ENCODE results near the gene FMNL2.
"Not testable (repeated sequence)": the region's sequence is repeated elsewhere in the genome, so short reads cannot be mapped to it uniquely, and the experiment has no call there.

Gene FMNL2

DNA sequence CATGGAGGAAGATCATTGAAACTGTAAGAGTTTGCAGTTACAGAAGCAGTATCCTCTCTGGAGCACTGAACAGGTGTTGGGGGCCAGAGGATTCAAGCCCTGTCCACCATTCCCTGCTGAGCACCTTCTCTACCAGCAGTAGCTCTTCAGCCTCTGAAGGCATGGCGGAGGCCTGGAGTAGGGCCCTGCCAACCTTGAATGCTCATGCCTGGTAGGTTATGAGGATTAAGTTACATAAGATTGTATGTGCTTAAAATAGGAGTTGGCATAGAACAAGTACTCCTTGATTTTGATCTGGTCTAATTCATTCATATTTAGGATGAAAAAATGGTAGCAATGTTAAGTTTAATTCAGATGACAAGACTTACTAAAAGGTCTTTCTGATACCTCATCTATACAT lies 40.2 kb downstream of the FMNL2 start:
- no peak for DNase-seq (ENCODE audit: low read depth)

DNA sequence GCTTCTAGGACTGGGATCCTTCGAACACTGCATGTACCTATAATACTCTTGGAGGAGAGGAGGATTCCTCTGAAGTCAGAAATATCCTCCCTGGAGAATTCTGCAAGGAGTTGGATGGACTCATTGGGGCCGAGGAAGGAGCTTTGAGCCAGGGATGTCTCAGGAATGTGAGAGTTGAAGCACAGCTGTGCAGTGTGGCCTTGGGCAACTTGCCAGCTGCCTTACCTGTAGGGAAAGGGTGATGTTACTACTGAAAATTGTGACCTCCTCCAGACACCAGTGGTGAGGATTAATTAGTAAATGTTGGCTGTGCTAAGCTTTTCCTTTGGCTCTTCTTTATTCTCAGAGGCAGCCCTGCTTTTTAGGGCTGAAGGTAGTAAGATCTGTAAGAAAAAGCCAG lies 41.4 kb downstream of the FMNL2 start:
- no peak for DNase-seq (ENCODE audit: low read depth)

DNA sequence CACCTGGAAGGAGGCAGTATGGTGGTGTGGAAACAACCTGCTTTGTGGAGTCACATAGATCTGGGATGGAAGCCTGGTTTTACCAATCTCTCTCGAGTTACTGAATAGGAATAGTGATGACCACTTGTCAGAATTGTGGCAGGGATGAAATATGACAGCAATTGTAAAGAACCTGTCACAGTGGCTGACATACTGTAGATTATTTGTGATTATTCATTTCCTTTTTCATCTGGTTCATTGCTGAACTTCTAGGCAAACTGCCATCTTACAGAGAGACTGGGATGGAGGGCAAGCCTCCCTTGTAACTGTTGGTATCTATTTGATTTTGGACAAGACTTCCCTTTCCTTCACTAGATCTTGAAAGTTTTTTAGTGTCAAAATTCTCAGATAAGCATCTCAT lies 42.0 kb downstream of the FMNL2 start:
- no peak for DNase-seq (ENCODE audit: low read depth)

DNA sequence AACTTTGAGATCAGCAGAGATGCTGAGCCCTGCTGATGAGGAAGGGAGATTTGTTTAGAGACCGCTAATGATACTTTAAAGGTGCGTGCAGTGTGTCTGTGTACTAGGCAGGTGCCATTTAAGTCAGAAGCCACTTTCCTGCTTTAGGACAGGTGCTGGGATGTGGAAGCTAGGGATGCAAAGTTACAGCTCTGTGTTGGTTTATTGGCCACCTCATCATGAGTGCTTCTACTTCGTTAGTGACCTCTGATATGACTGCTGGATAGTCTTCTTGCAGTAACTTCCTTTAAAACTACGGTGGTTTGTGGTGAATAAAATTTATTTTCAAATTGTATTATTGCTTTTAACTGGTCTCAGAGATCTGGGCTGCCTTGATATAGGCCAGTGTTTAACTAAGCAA lies 44.1 kb downstream of the FMNL2 start:
- DNase-seq (ENCODE audit: low read depth), result no peak

DNA sequence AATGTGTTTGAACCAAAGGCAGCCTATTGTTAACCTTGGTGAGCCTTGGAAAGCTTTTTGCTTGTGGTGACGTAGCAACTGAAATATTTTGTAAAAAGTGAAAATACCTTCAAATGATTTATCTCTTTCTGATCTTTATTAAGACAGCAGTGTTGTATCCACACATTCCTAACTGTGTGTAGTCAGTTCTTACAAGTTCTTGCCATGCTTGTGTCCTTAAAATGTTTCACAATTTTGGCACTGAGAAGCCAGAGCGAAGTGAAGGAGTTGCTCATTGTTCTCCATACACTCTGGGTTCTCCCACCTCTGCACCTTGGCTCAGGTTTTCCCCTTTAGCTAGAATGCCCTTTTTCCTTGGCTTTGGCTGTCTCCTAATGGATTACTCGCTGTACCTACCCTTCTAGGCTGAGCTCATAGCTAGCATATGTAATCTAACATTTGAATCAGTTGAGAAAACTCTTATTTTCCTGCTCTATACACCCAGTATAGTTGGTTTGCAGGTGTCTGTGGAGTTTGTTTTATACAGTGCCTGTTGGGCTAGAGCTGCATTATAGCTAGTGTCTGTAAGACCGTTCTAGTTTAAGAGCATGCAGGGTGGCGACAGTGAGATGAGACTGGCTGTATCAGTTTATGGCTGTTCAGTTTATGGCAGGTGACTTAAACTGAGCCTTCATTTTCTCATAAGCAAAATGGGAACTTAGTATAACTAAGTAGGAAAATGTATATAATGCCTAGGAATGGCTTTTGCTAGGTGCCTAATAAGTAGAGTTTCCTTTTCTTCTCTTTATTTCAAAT lies 45.5 kb downstream of the FMNL2 start:
- no peak for DNase-seq (ENCODE audit: low read depth)

DNA sequence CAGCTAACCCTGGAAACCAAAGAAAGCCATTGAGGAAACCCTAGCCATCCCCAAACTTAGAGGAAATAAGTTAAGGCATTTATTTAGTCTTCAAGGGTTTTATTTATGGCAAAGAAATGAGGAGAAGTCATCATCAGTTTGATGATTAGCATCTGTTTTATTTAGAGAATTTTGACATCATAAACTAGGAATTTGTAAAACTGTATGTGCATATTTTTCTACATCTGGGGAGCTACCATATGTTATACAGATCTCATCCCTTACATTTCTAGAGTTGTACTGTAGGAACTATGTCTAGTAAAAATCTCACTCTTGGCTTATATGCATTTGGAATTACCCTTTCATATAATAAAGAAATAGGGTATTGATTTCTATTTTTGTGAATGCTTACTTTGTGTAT lies 48.7 kb downstream of the FMNL2 start:
- DNase-seq (ENCODE audit: low read depth), result no peak

DNA sequence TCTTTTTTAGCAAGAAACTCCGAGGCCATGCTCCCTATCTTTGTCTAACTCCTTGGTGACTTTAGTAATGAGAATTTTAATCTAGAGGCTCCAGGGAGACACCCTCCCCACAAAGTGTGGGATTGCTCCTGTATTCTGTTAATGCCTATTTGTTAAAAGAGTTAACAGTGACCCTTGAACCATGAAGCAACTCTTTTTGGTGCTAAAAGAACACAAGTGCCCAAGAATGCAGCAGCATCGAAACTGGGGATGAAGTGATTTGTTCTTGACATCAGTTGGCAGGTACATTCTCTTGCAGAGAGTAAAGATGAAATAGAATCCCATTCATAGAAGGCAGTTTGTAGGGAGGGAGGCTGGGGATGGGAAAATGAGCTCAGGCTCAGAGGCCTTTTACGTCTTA lies 50.0 kb downstream of the FMNL2 start:
- DNase-seq (ENCODE audit: low read depth), result no peak

DNA sequence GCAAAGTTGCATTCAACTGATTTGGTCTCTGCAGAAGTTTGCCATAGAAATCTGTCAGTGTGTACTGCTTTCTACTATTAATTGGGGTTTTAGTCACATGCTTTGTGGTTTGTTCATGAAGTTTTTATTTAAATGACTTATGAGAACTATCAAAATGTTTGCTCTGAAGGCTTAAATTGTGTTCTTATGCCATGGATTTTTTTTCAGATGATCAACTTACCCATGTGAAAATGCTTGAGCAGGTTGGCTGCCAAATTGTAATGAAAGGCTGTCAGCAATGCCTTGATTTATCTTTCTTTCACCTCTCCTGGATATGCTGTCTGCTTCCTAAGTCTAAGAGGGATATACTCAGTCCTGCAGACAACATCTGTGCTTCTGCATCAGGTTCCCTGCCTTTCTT lies 50.7 kb downstream of the FMNL2 start:
- DNase-seq (ENCODE audit: low read depth), result no peak

DNA sequence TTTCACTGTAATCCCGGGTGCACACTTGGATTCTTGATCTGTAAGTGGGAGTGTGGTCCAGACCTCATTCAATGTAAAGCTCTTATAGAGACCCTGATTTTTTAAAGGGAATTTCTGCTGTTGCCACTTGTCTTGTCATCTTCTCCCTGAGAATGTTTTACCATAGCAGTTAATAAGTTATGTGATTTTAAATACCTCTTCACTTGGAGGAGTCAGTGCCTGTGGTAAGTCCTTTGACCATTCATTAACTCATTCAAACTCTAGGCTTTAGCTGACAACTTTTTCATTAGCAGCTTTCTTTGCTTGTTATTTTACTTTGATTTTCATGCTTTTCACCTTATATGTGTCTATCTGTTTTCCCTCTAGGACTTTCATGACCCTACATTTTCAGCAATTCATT lies 51.3 kb downstream of the FMNL2 start:
- DNase-seq (ENCODE audit: low read depth), result no peak

DNA sequence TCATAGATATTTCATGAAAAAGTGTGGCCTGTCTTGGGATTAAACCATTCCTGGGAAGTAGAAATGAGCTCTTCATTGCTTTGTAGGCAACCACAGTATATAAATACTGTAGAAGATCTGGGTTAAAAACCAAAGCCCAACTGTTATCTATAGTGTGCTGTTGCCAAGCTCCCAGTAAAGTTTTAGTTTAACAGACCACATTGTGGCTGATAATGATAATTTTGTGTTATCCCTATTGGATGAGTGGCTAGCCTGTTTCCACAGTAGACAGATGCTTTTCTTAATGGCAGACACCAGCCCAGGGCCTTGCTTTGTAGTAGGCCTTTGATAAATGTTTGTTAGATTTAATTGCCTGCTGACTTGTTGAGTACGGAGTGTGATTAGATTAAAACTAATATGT lies 52.1 kb downstream of the FMNL2 start:
- DNase-seq (ENCODE audit: low read depth), result no peak

DNA sequence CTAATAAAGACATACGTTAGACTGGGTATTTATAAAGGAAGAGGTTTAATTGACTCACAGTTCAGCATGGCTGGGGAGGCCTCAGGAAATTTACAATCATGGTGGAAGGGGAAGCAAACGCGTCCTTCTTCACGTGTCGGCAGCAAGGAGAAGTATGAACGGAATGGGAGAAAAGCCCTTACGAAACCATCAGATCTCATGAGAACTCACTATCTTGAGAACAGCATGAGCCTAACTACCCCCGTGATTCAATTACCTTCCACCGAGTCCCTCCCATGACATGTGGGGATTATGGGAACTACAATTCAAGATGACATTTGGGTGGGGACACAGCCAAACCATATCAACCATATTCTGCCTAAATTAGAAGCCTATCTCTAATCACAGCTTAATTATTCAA lies 53.3 kb downstream of the FMNL2 start:
- not testable (repeated sequence) for DNase-seq (ENCODE audit: low read depth)

DNA sequence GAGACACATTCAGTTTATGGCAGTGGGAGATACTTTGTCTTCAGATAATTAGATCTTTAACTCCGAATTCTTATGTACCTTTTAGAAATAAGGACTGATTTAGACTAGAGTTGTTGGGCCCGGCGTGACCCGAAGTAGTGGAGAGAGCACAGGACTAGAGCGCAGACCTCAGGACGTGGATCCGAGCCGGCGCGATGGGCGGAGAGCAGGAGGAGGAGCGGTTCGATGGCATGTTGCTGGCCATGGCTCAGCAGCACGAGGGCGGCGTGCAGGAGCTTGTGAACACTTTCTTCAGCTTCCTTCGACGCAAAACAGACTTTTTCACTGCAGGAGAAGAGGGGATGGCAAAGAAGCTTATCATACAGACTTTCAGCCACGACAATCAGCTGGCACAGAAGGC lies 54.5 kb downstream of the FMNL2 start:
- no peak for DNase-seq (ENCODE audit: low read depth)

DNA sequence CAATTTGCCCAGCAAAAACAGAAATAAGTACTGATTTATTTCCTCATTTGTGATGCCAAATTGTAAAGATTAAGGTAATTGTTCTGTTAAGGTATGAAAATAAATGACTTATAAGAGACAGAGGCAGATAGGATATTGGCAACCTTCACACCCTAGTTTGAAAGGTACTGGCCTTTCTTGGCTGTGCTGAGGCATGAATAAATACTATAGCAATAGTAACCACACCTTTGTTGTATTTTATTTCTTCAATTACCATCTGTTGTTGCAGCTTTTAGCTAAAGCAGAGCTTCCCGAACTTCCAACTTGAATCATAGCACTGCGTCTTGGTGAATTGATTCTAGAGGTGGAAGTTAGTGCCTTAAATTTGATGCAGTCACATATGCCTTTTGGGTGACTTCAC lies 55.9 kb downstream of the FMNL2 start:
- DNase-seq (ENCODE audit: low read depth), result no peak

DNA sequence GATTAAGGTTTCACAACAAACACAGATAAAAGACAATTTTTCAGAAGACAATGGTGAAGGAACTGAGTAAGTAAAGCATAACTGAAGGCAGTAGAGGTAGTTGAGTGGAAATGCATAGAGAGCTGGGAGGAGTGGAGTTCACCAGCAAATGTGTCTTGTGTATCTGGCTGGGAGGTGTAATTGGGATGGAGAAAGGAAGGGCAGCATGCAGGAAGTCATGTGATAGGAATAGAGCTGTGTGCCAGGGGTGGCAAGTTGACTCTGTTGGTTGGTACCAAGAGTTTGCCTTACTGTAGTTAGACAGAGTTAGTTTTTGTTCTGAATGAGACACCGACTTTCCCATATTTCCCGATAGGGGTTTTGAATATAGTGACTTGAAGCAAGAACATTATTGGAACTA lies 56.3 kb downstream of the FMNL2 start:
- no peak for DNase-seq (ENCODE audit: low read depth)

DNA sequence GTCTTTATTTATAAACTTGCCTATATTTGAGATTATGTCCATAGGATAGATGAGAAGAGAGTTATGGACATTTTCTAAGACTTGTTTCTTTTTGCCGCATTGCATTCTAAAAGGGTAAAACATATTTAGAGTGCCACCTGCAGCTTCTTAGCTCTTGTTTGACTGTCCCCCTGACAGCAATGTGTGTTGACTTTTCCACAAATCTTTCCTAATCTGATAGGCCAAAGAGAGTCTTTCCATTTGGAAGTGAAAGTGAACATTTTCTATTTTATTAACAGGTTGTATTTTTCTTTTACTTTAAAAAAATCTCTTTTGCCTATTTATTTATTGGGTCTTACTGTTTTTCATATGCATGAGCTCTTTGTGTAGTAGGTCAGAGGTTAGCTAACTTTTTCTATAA lies 58.4 kb downstream of the FMNL2 start:
- DNase-seq (ENCODE audit: low read depth), result no peak

DNA sequence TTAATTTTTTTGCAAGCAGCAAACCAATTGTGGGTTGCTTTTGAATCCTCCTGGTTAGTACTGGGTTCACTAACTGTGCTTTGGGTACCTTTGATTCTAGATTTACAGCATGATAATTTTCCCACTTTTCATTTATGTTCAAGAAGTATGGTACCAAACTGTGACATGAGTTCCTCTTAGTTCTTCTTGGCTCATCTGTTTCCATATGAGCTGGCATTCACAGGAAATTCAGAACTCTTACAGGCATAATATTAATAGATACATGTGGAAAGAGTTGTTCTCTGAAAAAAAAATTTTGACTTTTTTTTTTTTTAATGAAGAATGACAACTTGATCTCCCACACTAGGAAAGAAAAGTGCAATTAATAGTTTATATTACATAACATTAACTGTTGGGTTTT lies 59.4 kb downstream of the FMNL2 start:
- DNase-seq (ENCODE audit: low read depth), result no peak

DNA sequence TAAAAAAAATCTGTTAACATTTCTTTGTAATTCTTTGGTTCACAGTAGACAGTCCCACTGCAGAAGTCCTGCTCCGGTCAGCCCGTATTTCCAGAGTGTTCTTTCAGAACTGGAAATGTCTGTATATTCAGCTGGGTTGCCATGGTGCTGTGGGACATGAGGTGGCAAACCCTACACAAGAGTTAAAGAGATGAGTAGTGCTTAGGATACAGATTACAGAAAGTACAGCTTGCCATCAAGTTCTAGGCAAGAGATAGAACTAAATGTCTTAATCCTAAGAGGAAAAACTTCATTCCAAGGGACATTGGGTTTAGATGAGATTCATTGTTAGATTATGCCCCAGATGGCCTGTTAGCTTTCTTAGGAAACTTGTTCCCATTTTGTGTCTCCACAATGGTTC lies 60.1 kb downstream of the FMNL2 start:
- no peak for DNase-seq (ENCODE audit: low read depth)

DNA sequence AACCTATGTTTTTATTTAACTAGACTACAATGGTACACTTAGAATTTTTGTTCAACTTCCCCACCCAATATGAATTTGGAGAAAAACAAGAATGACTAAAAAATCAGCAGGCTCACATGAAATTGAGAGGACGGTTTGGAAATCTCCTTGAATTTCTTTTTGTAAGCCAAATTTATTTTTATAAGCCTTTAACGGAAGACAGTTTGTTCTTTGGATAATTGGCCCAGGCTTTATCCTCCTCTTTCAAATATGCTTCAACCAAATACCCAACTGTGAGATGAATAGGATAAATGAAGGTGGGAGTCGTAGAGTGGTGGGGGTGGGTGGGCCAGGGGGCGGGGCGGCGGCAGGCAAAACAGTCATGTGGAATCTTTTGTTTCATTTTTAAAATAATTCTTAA lies 60.6 kb downstream of the FMNL2 start:
- DNase-seq (ENCODE audit: low read depth), result no peak

DNA sequence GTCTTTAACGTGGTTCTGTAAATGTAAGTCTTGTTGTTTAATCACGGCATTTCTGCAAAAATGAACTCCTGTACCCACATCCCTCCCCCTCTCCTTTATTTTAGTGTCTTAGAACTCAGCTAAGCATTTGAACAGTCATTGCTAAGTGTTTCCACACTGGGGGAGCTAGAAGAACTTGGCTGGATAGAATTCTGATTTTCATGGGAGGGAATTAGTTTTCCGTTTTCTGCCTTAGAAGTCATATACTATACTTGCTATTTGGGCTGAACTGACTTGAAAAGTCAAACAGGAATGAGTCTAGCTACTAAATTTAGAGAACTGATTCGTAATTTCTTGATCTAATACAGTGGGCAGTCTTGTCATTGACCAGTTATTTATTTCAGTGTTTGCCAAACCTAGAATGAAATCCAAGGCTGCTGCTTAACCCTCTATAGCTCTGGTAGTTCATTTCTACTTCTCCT lies 61.1 kb downstream of the FMNL2 start:
- no peak for DNase-seq (ENCODE audit: low read depth)

DNA sequence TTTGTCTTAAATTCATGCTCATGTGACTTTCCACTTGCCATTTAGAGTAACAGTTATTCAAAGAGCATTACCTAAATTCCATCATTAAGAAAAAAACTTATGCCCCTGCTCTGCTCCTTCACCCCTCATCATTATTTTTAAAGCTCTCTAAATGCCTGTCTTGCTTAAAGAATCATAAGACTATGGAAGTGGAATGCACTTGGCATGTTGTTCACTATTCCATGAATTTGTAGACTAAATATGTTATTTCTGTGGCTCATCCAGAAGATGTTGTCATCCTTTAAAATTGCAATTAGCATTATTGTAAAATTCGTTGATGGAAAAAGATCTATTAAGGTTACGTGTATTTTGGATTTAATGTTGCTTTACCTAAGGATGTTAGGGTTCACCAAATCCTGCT lies 61.8 kb downstream of the FMNL2 start:
- no peak for DNase-seq (ENCODE audit: low read depth)

DNA sequence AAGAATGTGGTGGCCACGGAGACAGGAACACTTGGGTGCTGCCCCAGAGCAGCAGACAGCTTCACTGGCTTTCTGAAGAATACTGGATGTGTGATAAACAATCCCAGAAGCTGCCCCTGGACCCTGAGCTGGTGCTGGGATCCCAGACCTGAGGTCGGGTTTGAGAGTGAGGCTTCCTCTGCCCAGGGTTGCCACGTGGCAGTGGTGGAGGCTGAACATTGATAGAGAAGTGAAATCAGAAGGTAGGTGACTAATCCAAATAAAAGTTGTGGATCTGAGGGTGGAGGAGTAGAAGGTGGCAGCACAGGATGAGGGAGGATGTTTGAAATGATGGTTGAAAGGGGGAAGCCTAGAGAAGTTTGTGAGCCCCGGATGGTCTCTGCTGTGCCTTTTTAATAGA lies 64.0 kb downstream of the FMNL2 start:
- no peak for DNase-seq (ENCODE audit: low read depth)

DNA sequence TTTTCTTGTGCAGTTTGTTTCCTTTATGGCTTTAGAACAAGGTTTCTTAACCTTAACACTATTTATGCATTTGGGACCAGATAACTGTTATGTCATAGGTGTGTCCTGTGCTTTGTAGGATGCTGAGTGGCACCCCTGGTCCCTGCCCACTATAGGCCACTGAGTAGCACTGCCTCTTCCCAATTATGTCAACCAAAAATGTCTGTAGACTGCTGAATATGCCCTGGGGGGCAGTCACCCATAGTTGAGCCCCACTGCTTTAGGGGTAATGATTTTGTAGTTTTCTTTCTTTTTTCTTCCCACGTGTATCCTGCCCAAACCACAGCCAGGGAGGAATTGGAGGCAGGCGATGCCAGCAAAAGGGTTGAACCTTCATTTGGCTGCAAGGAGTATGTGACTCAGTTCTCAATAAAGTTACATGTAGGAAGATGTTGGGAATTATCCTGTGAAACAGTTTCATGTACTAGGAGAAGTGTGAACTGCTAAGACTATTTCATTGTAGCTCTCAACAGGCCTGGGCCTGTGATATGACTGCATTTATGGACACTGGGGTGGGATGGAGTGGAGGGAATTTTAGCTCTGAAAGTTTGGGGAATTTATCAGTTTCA lies 65.7 kb downstream of the FMNL2 start:
- DNase-seq (ENCODE audit: low read depth), result no peak

DNA sequence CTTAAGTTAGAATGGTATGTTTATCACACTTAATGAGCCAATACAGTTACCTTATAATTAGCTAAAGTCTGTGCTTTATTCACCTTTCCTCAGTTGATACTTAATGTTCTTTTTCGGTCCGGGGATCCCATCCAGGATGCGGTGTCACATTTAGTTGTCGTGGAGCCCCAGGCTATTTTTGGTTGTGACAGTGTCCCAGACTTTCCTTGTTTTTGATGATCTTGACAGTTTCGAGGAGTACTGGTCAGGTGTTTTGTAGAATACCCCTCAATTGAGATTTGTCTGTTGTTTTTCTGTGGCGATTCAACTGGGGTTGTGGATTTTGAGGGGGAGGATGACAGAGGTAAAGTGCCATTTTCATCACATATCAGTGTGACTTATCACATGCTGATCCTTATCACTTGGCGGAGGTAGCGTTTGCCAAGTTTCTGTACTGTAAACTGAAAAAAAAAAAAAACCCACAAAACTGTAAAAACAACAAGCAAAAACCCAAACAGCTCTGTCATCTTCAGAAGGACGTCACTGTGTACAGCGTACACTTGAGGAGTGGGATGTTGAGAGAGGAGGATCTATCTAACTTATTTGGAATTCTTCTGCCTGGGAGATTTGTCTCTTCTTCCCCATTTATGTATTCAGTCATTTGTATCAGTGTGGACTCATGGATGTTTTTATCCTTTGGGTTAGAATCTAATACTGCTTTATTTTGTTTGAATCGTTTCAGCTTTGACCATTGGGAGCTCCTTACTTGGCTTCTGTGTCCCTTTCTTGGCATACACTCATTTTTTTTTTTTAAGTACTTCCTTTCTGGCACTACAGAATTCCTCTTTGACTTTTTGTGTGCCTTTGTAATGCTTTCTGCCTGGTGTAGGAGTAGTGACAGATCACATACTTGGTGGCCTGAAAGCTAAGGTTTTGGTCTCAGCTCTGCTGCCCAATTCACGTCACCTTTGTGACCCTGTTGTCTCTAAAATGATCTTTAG lies 68.1 kb downstream of the FMNL2 start:
- no peak for DNase-seq (ENCODE audit: low read depth)
